Activated naive CD4-positive, alpha-beta T cell treated with anti-CD3 and anti-CD28 coated beads, Interleukin-2, amount 50 U/mL, for 16 hours (primary cell): Measurements from ENCODE around the gene CNOT6.
"Not testable (repeated sequence)": the region's sequence is repeated elsewhere in the genome, so short reads cannot be mapped to it uniquely, and the experiment has no call there.

Experiments used
- DNase-seq: peaks from one replicate; pipeline ENCODE4 v3.0.0-alpha.2; 2020

The CNOT6 gene

GRCh38 chr5:180471866-180472265 is 22.3 kb upstream of the CNOT6 start:
- DNase-seq: no peak

- no peak for DNase-seq
Observed at GRCh38 chr5:180472269-180472668, 21.9 kb upstream of the CNOT6 start.

- not testable (repeated sequence) for DNase-seq
Observed at GRCh38 chr5:180473386-180473785, 20.8 kb upstream of the CNOT6 start.

GRCh38 chr5:180474569-180474968 is 19.6 kb upstream of the CNOT6 start:
- DNase-seq: no peak

- not testable (repeated sequence) for DNase-seq
Observed at GRCh38 chr5:180475969-180476524, 18.1 kb upstream of the CNOT6 start.

GRCh38 chr5:180484813-180485212 is 9.4 kb upstream of the CNOT6 start:
- no peak for DNase-seq

- DNase-seq: no peak
Observed at GRCh38 chr5:180486636-180487149, 7.5 kb upstream of the CNOT6 start.

- no peak for DNase-seq
Observed at GRCh38 chr5:180487556-180487955, 6.6 kb upstream of the CNOT6 start.

- no peak for DNase-seq
Observed at GRCh38 chr5:180491496-180491895, 2.7 kb upstream of the CNOT6 start.

- DNase-seq: no peak
Observed at GRCh38 chr5:180492226-180492903, 1.8 kb upstream of the CNOT6 start.

- DNase-seq: peak; percentile 61
Observed at GRCh38 chr5:180494510-180495181, 467 bp downstream of the CNOT6 start.

GRCh38 chr5:180495292-180495691 is 1.1 kb downstream of the CNOT6 start:
- DNase-seq: no peak

GRCh38 chr5:180495991-180496741 is 2.0 kb downstream of the CNOT6 start:
- no peak for DNase-seq

GRCh38 chr5:180496806-180497205 is 2.6 kb downstream of the CNOT6 start:
- DNase-seq: not testable (repeated sequence)

GRCh38 chr5:180497865-180498264 is 3.7 kb downstream of the CNOT6 start:
- DNase-seq: not testable (repeated sequence)

- DNase-seq: no peak
Observed at GRCh38 chr5:180498378-180498777, 4.2 kb downstream of the CNOT6 start.

GRCh38 chr5:180499684-180500083 is 5.5 kb downstream of the CNOT6 start:
- DNase-seq: no peak

- not testable (repeated sequence) for DNase-seq
Observed at GRCh38 chr5:180500300-180500699, 6.1 kb downstream of the CNOT6 start.

GRCh38 chr5:180507661-180508060 is 13.5 kb downstream of the CNOT6 start:
- DNase-seq: no peak

GRCh38 chr5:180515294-180515693 is 21.1 kb downstream of the CNOT6 start:
- DNase-seq: no peak

- not testable (repeated sequence) for DNase-seq
Observed at GRCh38 chr5:180515974-180516373, 21.8 kb downstream of the CNOT6 start.

GRCh38 chr5:180516440-180516839 is 22.3 kb downstream of the CNOT6 start:
- DNase-seq: no peak

- no peak for DNase-seq
Observed at GRCh38 chr5:180519098-180519497, 24.9 kb downstream of the CNOT6 start.
